Peyer's patch (tissue), 4 donors: ENCODE measurements around the gene BTBD6.

ENCODE experiments used
- POLR2A ChIP-seq, 2 donors: fragments of 450-650 bp; IDR thresholded peaks; one replicate each; pipeline ENCODE4 v1.5.1; 2017; ENCODE audit warnings: antibody characterized with exemption in 2 of 2, mild to moderate bottlenecking in 2 of 2, moderate library complexity in 2 of 2
- TF ChIP-seq, protein P1 (sequence below), 6 experiments: fragments of 450-650 bp in 4 of 6; fragments of 200-600 bp in 2 of 6; sonication (generic) in 1 of 6; IDR thresholded peaks; one replicate each; pipeline ENCODE4 v1.5.1; 2017 to 2019; ENCODE audit warnings: antibody characterized with exemption in 6 of 6, mild to moderate bottlenecking in 3 of 6, moderate library complexity in 1 of 6

DNA sequence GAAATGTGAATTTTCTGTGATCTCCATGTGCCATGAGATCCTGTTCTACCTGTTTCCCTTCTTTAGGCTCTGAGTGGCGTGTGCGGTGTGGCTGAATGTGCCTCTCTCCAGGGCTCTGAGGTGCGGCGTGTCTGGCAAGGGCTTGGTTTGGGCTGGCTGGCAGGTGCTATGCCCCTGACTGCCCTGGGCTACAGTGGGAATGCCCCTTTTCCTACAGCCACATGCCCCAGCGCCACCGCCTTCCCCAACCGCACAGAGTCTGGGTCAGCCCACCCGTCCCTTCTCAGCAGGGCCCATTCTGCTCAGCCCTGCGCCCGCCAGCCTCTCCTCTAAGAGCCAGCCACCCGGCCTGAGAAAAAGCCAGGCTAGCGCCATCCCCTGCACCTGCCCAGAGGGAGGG is 24.7 kb downstream of the BTBD6 start:
- TF ChIP-seq, protein P1, sequence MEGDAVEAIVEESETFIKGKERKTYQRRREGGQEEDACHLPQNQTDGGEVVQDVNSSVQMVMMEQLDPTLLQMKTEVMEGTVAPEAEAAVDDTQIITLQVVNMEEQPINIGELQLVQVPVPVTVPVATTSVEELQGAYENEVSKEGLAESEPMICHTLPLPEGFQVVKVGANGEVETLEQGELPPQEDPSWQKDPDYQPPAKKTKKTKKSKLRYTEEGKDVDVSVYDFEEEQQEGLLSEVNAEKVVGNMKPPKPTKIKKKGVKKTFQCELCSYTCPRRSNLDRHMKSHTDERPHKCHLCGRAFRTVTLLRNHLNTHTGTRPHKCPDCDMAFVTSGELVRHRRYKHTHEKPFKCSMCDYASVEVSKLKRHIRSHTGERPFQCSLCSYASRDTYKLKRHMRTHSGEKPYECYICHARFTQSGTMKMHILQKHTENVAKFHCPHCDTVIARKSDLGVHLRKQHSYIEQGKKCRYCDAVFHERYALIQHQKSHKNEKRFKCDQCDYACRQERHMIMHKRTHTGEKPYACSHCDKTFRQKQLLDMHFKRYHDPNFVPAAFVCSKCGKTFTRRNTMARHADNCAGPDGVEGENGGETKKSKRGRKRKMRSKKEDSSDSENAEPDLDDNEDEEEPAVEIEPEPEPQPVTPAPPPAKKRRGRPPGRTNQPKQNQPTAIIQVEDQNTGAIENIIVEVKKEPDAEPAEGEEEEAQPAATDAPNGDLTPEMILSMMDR (IDR thresholded peaks at IDR 0.05): no peak
- TF ChIP-seq POLR2A (IDR thresholded peaks at IDR 0.05): no peak
